ENCODE results near the gene RNF166. TPM values are rescaled to one million over a fixed set of nuclear protein-coding genes. Genes with fewer than 3 reads are reported as not detected.

The RNF166 gene
- polyA plus RNA-seq, 4 donors: 14.1 to 21.7 (median 19.9) TPM

DNA sequence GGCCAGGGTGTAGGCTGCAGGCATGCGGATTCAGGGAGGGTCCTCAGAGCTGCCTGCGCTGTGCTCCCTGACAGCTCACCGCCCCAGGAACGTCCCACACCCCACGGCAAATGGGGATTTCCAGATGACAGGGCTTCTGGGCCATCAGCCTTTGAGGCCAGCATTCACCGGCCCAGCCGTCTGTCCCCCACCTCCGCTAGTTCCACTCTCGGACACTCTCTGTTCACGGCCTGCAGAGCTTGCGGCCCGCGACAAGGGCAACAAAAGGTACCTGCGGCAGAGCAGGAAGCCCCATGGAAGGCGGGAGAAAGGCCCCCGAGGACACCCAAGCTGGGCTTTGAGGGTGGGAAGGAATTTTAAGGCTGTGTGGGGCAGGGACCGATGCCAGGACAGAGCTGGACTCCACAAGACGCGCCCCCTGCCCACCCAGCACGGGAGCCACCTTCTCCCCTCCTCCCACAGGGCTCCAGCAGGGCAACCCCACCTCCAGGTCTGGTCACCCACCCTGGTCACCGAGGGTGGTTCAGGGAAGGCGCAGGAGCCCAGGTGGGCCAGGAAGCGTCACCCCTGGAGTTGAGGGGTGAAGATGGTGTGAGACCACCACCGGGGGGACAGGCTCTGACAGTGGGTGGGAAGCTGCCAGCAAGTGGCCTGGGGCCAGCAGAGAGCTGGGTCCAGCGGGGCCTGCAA, 49.8 kb downstream of the RNF166 start:
- no peak for DNase-seq (ENCODE audit: low read depth in 4 of 4, low spot score in 3 of 4)

- DNase-seq (ENCODE audit: low read depth in 4 of 4, low spot score in 3 of 4): no peak
These were observed 50.4 kb downstream of the RNF166 start for GRCh38 chr16:88655733-88656281.

GRCh38 chr16:88655053-88655732, 51.0 kb downstream of the RNF166 start:
- no peak for DNase-seq (ENCODE audit: low read depth in 4 of 4, low spot score in 3 of 4)

GRCh38 chr16:88654363-88655052, 51.7 kb downstream of the RNF166 start:
- no peak for DNase-seq (ENCODE audit: low read depth in 4 of 4, low spot score in 3 of 4)

DNA sequence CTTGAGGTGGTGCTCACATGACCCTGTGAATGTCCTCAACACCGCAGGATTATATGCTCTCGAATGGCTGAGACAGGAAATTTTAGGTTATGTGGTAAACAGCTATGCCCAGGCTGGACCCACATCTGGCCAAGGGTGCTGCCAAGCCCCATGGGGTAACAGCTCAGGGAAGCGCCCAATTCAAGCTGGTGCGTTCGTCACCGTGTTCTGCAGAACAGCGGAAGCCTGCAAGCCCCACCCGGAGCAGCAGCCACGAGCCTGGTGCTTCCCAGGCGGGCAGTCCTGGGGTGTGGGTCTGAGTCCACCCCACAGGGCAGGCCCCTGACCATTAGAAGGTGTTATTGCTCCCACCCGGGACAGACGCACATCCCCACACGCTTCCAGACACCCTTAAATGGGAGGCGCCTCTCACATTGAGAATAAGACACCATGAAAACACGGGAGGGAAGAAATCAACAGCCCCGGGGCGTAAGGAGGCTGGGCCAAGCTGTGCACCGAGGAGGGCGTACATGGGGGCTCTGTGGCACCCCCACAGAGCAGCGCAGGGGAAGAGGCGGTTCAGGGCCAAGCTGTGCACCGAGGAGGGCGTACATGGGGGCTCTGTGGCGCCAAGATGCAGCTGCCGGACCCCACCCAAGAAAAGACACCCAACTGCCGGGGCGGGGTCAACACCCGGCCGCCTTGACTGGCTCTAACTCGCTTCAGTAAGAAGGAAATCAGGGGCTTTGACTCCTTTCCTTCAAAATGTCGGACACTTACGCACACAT, 52.4 kb downstream of the RNF166 start:
- no peak for DNase-seq (ENCODE audit: low read depth in 4 of 4, low spot score in 3 of 4)

- no peak for DNase-seq (ENCODE audit: low read depth in 4 of 4, low spot score in 3 of 4)
These were observed 53.1 kb downstream of the RNF166 start for GRCh38 chr16:88653101-88653500.

GRCh38 chr16:88652762-88653063, 53.5 kb downstream of the RNF166 start:
- no peak for DNase-seq (ENCODE audit: low read depth in 4 of 4, low spot score in 3 of 4)

DNA sequence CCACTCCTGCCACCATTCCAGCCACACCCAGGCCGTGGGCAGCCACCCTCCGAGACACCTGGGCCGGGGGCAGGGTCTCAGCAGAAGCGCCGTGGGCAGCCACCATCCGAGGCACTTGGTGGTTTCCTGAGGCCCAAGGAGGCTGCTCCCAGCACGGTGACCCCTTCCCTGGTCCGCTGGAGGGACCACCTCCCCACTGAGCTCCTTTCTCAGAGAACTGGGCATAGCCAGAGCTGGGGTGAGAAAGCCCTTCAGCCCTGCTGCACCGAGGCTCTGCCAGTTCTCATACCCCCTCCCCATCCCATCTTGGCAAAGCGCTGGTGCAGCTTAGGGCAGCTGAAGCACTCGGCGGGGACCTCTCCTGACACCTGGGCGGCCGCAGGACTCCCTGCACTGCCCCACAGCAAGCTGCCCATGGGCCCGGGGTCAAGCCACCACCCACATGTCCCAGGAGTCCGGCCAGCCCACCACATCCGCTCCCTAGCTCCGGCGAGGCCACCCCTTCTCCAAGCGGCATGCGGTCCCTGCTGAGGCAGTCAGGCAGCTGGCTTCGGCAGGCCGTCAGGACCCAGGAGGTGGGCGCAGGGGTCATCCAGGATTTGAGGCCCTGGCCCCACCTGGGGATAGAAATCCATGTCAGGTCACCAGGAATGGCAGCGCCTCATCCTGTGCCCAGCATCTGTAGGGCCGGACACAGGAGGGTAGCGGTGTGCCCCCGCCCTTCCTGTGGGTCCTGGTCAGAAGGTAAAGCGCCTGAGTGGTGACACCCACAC, 54.0 kb downstream of the RNF166 start:
- DNase-seq (ENCODE audit: low read depth in 4 of 4, low spot score in 3 of 4): no peak

DNA sequence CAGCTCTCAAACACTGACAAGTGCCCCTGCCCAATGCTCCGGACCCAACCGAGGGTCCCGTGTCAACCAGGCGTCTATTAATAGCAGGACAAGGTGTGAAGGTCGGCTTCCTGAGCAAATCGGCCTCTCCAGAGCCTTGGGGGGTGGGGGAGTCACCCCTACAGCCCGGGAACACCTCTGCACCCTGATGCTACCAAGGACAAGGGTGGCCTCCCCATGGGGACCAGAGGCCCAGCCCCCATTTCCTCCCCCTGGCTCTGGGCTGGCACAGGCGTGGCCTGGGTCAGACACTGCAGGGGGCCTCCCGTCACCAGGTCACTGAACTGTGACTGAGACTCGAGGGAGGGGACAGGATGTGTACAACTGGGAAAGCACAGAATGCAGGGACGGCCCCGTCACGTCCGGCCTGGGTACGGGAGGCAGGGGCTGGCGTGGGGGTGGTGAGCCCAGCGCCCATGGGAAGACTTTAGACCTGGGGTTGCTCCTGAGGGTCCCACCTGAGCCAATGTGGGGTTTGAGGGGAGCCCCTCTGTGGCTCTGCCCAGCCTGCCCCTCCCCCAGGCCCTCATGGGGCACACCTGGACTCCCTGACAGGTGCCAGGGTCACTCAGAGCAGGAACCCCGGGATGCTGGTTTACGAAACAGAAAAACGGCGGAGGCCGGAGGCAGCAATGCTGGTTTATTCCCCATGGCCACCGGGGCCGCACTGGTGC, 54.8 kb downstream of the RNF166 start:
- DNase-seq (ENCODE audit: low read depth in 4 of 4, low spot score in 3 of 4): peak in 3 of 4 donors; percentile 72 to 74 (median 74)

GRCh38 chr16:88650749-88651275, 55.4 kb downstream of the RNF166 start, which contains the start of gene CYBA:
Gene CYBA, minus strand, starts transcription at chr16:88651053. Its CDS starts 40 bp downstream, at chr16:88651013.
- no peak for DNase-seq (ENCODE audit: low read depth in 4 of 4, low spot score in 3 of 4)

- no peak for DNase-seq (ENCODE audit: low read depth in 4 of 4, low spot score in 3 of 4)
These were observed 56.1 kb downstream of the RNF166 start for GRCh38 chr16:88649924-88650748.

DNA sequence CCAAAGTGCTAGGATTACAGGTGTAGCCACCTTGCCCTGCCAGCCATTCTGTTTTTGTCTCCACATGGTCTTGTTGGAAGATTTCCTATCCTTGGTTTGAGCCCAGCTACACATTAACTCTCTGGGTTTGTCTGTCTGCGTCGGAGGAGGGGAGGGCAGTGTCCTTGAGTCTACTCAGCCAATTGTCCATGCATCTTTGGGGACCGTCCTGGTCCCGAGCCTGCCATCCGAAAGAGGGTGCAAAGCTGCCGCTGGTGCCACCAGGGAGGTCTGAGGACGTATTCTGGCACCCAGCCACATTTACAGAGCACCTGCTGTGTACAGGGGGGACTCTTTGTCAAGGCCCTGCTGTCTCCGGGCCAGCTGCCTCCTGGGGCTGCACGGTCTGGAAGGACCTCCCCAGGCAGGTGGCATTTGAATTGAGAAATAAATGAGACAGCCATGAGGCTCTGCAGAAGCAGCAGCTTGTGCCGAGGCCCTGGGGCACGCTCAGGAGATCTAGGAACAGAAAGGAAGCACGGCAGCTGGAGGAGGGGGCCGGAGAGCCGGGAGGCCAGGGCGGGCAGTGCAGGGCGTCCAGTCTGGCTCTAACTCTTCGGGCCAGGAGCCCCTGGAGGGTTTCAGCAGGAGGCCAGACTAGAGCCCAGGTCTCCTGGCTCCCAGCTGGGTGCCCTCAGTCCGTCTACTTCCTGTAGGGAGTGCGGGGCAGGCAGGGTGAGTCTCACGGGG, 56.8 kb downstream of the RNF166 start:
- DNase-seq (ENCODE audit: low read depth in 4 of 4, low spot score in 3 of 4): no peak

DNA sequence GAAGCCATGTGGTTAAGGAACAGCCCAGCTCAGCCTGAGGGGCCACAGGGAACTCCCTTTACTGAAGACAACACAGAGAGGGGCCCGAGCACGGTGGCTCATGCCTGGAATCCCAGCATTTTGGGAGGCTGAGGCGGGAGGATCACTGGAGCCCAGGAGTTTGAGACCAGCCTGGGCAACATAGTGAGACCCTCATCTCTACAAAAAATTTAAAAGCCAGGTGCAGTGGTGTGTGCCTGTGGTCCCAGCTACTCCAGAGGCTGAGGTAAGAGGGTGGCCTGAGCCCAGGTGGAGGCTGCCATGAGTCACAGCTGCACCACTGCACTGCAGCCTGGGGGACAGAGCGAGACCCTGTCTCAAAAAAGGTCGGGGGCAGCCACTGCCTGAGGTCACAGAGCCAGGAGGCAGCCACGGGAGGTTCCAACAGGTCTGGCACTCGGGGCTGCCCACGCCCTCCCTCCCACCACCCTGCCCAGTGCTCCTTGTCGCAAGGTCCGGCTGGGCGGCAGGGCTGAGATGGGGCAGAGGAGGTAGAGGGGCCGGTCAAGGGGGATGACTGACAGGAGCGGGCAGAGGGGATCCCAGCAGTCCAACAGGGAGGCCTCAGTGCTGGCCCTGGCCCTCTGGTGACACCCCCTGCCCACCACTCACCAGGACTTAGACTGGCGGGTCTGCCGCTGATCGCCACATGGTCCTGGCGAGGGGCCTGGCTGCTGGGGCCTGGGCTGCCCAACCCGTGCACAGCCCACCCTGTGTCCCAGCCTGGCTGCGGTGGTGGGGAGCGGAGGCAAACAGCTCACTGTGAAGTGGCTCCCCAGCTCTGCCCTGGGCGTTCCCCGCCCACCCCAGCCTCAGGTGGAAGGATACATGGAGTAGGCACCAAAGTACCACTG, 58.8 kb downstream of the RNF166 start:
- no peak for DNase-seq (ENCODE audit: low read depth in 4 of 4, low spot score in 3 of 4)
